NCI-H2171 treated with DMSO at 0.1 percent for 48 hours (cell line): Measurements from ENCODE around the gene PSPN.

Experiments used
- DNase-seq: peaks from one replicate; lab custom pipeline; 2025; lab: John Stamatoyannopoulos, UW

The PSPN gene

GRCh38 chr19:6375411-6376010 is at the start of gene PSPN:
PSPN (minus strand) TSS chr19:6375933; CDS start chr19:6375849, 84 bp downstream.
- DNase-seq, result no peak

- DNase-seq, result peak; percentile 100
These were observed 49.4 kb upstream of the PSPN start for GRCh38 chr19:6424939-6425731.

GRCh38 chr19:6424195-6424938 is 48.6 kb upstream of the PSPN start, which contains the start of gene KHSRP:
KHSRP (minus strand) TSS chr19:6424811; CDS start chr19:6424701, 110 bp downstream.
- DNase-seq, result no peak

GRCh38 chr19:6423499-6424194 is 47.9 kb upstream of the PSPN start:
- DNase-seq, result no peak

- DNase-seq, result no peak
These were observed 45.6 kb upstream of the PSPN start for GRCh38 chr19:6421075-6422014.

- no peak for DNase-seq
These were observed 42.8 kb upstream of the PSPN start for GRCh38 chr19:6418562-6418932.

- DNase-seq, result no peak
These were observed 42.2 kb upstream of the PSPN start for GRCh38 chr19:6417713-6418561.

GRCh38 chr19:6416658-6417405 is 41.1 kb upstream of the PSPN start:
- DNase-seq, result no peak

GRCh38 chr19:6415591-6416190 is 40.0 kb upstream of the PSPN start:
- no peak for DNase-seq

GRCh38 chr19:6414793-6415590 is 39.3 kb upstream of the PSPN start:
- DNase-seq, result no peak

GRCh38 chr19:6413721-6414643 is 38.2 kb upstream of the PSPN start:
- no peak for DNase-seq

- DNase-seq, result no peak
These were observed 37.6 kb upstream of the PSPN start for GRCh38 chr19:6413291-6413690.

- DNase-seq, result peak; percentile 16
These were observed 36.8 kb upstream of the PSPN start for GRCh38 chr19:6412447-6413091.

GRCh38 chr19:6412061-6412446 is 36.3 kb upstream of the PSPN start:
- DNase-seq, result no peak

- no peak for DNase-seq
These were observed 33.6 kb upstream of the PSPN start for GRCh38 chr19:6409346-6409745.

- DNase-seq, result no peak
These were observed 30.7 kb upstream of the PSPN start for GRCh38 chr19:6406401-6406800.
